Ascending aorta (tissue), 2 donors: ENCODE data around the gene COL18A1. TPM values are rescaled to one million over a fixed set of nuclear protein-coding genes. Genes with fewer than 3 reads are reported as not detected.

Source experiments
- DNase-seq, 2 donors: peaks; one replicate each; pipeline ENCODE4 v3.0.0-alpha.2; 2019; ENCODE audit warnings: low spot score in 2 of 2
- H3K27ac ChIP-seq, 2 donors: fragments of 200-600 bp; sonication (generic); one replicate each; pipeline ENCODE4 v1.5.1; 2016 to 2017; ENCODE audit warnings: mild to moderate bottlenecking in 1 of 2
- H3K27me3 ChIP-seq: fragments of 200-600 bp; sonication (generic); one replicate; pipeline ENCODE4 v1.5.1; 2017
- H3K36me3 ChIP-seq, 2 donors: fragments of 200-600 bp; sonication (generic); one replicate each; pipeline ENCODE4 v1.5.1; 2016
- H3K4me1 ChIP-seq, 2 donors: fragments of 200-600 bp; sonication (generic); one replicate each; pipeline ENCODE4 v1.5.1; 2016 to 2017; ENCODE audit warnings: mild to moderate bottlenecking in 1 of 2
- H3K4me3 ChIP-seq, 2 donors: fragments of 200-600 bp; sonication (generic); one replicate each; pipeline ENCODE4 v1.5.1; 2016 to 2017; ENCODE audit warnings: mild to moderate bottlenecking in 1 of 2
- H3K9me3 ChIP-seq, 2 donors: fragments of 200-600 bp; sonication (generic); one replicate each; pipeline ENCODE4 v1.5.1; 2016
- intact Hi-C: fragments of 100-400 bp; cut with DNase I; formaldehyde crosslinking; loops from one replicate; pipeline ENCODE4 v1.15.1; 2023
- total RNA-seq: library from RNA; depleted of rRNA; stranded (reverse); fragments of >200 nt; gene quantifications from one replicate; pipeline ENCODE4 v1.1.0, GENCODE V29; 2016
- TF ChIP-seq, protein P1 (sequence below), 3 experiments: fragments of 200-600 bp in 2 of 3; fragments of 450-650 bp in 1 of 3; sonication (generic) in 2 of 3; IDR thresholded peaks; one replicate each; pipeline ENCODE4 v1.5.1; 2016 to 2019; ENCODE audit warnings: antibody characterized with exemption in 3 of 3, mild to moderate bottlenecking in 1 of 3, moderate library complexity in 1 of 3

COL18A1 gene
- total RNA-seq, 1 donor from 2014 or later = 699 TPM

- H3K27me3 ChIP-seq = no peaks in the 10 kb centered on the region
- H3K27ac ChIP-seq = no peak overlapping the region
- intact Hi-C loops = no loop called here
- TF ChIP-seq, protein P1, sequence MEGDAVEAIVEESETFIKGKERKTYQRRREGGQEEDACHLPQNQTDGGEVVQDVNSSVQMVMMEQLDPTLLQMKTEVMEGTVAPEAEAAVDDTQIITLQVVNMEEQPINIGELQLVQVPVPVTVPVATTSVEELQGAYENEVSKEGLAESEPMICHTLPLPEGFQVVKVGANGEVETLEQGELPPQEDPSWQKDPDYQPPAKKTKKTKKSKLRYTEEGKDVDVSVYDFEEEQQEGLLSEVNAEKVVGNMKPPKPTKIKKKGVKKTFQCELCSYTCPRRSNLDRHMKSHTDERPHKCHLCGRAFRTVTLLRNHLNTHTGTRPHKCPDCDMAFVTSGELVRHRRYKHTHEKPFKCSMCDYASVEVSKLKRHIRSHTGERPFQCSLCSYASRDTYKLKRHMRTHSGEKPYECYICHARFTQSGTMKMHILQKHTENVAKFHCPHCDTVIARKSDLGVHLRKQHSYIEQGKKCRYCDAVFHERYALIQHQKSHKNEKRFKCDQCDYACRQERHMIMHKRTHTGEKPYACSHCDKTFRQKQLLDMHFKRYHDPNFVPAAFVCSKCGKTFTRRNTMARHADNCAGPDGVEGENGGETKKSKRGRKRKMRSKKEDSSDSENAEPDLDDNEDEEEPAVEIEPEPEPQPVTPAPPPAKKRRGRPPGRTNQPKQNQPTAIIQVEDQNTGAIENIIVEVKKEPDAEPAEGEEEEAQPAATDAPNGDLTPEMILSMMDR (IDR thresholded peaks at IDR 0.05) = no peak
- no peak overlapping the region for H3K4me3 ChIP-seq
- H3K9me3 ChIP-seq = no peaks in the 10 kb centered on the region
- DNase-seq = peak in 1 of 2 donors; percentile 61
- peaks cover 0 to 12% of the 10 kb centered on the region in 2 donors for H3K4me1 ChIP-seq
- no peaks in the 10 kb centered on the region for H3K36me3 ChIP-seq
Observed at GRCh38 chr21:45390121-45390751, 14.7 kb upstream of the COL18A1 start.

DNA sequence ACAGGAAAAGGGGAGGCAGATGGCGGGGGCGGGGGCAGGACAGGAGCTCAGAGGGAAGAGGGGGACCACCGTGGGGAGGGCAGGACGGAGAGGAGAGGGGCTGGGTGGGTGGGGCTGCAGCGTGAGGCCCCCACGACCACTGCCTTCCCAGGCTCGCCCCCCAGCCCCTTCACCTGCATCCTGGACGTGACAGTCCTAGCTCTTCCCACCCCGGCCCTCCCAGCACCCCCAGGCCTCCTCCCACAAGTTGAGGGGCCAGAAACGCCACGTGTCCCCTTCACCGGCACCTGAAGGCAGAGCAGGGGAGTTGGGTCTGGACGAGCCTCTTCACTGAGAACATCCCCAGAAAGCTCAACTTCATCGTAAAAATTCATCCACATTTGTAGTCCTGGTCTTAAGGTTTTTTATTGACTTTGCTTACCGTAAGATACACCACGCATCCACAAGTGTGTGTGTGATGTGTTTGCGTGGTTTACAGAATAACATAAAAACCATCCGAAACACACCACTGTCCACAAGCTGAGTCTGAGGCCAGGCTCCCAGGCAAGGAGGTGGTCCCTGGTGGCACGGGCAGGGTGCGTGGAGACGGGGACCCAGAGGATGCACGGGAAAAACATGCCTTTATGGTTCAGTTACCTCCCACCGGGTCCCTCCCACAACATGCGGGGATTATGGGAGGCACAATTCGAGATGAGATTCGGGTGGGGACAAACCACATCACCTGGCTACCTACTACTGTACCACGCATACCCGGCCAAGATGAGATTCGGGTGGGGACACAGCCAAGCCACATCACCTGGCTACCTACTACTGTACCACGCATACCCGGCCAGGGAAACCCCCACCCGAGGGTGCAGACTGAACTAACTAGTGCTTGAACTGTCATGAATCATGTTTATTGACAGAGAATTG, 13.9 kb upstream of the COL18A1 start:
- Histone ChIP-seq H3K9me3 (no peaks in the 10 kb centered on the region), H3K27me3 (no peaks in the 10 kb centered on the region), H3K27ac (no peak overlapping the region), H3K36me3 (no peaks in the 10 kb centered on the region), H3K4me1 (peaks cover 0 to 12% of the 10 kb centered on the region in 2 donors), H3K4me3 (no peak overlapping the region)
- peak in 1 of 2 donors; percentile 40 for DNase-seq
- intact Hi-C loops = no loop called here
- TF ChIP-seq, protein P1 (IDR thresholded peaks at IDR 0.05) = no peak

- H3K4me1 ChIP-seq = peaks cover 0 to 5% of the 10 kb centered on the region in 2 donors
- H3K27ac ChIP-seq = no peak overlapping the region
- DNase-seq = peak in 1 of 2 donors; percentile 34
- TF ChIP-seq, protein P1 (IDR thresholded peaks at IDR 0.05) = no peak
- no peaks in the 10 kb centered on the region for H3K27me3 ChIP-seq
- no peaks in the 10 kb centered on the region for H3K9me3 ChIP-seq
- intact Hi-C loops = no loop called here
- no peak overlapping the region for H3K4me3 ChIP-seq
- no peaks in the 10 kb centered on the region for H3K36me3 ChIP-seq
Observed at GRCh38 chr21:45391743-45392572, 13.0 kb upstream of the COL18A1 start.

GRCh38 chr21:45392573-45392971, 12.4 kb upstream of the COL18A1 start:
- Histone ChIP-seq H3K36me3 (no peaks in the 10 kb centered on the region), H3K4me3 (no peak overlapping the region), H3K4me1 (no peaks in the 10 kb centered on the region), H3K27me3 (no peaks in the 10 kb centered on the region), H3K9me3 (no peaks in the 10 kb centered on the region), H3K27ac (no peak overlapping the region)
- intact Hi-C loops = no loop called here
- TF ChIP-seq, protein P1 (IDR thresholded peaks at IDR 0.05) = no peak
- peak in 1 of 2 donors; percentile 35 for DNase-seq

DNA sequence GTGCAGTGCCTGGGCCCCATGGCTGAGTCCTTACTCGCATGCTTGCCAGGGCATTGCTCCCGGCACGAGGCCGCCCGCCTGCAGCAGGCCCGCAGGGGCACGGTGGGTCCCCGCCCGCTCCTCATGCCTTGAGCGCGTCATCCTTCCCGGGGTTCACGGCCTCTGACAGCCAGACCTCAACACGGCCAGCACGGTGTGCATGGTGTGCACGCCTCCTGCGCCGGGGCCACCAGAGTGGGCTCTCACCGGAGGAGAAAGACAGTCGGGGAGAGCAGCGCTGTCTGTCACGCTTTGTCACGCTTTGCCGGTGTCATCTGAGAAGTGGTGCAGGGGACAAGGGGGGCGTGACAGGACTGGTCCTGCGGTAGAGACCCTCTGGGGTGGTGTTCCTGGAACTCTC, 11.9 kb upstream of the COL18A1 start:
- TF ChIP-seq, protein P1 (IDR thresholded peaks at IDR 0.05) = no peak
- DNase-seq = peak in 1 of 2 donors; percentile 46
- intact Hi-C loops = no loop called here
- Histone ChIP-seq H3K4me1 (no peaks in the 10 kb centered on the region), H3K9me3 (no peaks in the 10 kb centered on the region), H3K27ac (no peak overlapping the region), H3K36me3 (no peaks in the 10 kb centered on the region), H3K27me3 (no peaks in the 10 kb centered on the region), H3K4me3 (no peak overlapping the region)
